IPS-20b (cell line): ENCODE results near the gene MYOG.

ENCODE experiments used
- H3K27ac ChIP-seq: one replicate; pipeline ENCODE4 v1.5.1; 2013; ENCODE audit warnings: low read length
- H3K27me3 ChIP-seq: 2 replicates; pipeline ENCODE4 v1.6.1; 2013; ENCODE audit warnings: mild to moderate bottlenecking, low read length, inconsistent platforms; ENCODE audit not compliant: insufficient read depth
- H3K36me3 ChIP-seq: 2 replicates; pipeline ENCODE4 v1.6.1; 2013; ENCODE audit warnings: low read depth, mild to moderate bottlenecking, inconsistent platforms, low read length, moderate library complexity; ENCODE audit not compliant: insufficient read depth
- H3K4me1 ChIP-seq: 2 replicates; pipeline ENCODE4 v1.6.1; 2013; ENCODE audit warnings: mild to moderate bottlenecking, control low read depth, inconsistent platforms, low read length, moderate library complexity; ENCODE audit not compliant: insufficient read depth
- H3K4me3 ChIP-seq: 2 replicates; pipeline ENCODE4 v1.5.1; 2013; ENCODE audit warnings: mild to moderate bottlenecking, low read length, inconsistent platforms
- H3K9ac ChIP-seq: 2 replicates; pipeline ENCODE4 v1.6.1; 2013; ENCODE audit warnings: low read depth, mild to moderate bottlenecking, inconsistent platforms, low read length, moderate library complexity
- H3K9me3 ChIP-seq: 2 replicates; pipeline ENCODE4 v1.6.1; 2013; ENCODE audit warnings: mild to moderate bottlenecking, low read depth, low read length, inconsistent platforms; ENCODE audit not compliant: insufficient read depth

MYOG gene

GRCh38 chr1:203085528-203086406 lies at the start of gene MYOG:
Gene MYOG (minus strand): TSS chr1:203086012. CDS start chr1:203085961, 51 bp downstream.
- Histone ChIP-seq H3K9ac (no peak within 1 kb of the TSS; the same call in 1 of the 2 replicates), H3K27ac (no peak within 1 kb of the TSS), H3K4me3 (no peak within 1 kb of the TSS), H3K27me3 (no peaks in the 10 kb centered on the region), H3K9me3 (no peaks in the 10 kb centered on the region), H3K36me3 (no peaks in the 10 kb centered on the region), H3K4me1 (peaks cover 13% of the 10 kb centered on the region; the same call in 1 of the 2 replicates)

GRCh38 chr1:203133970-203134725 lies 48.3 kb upstream of the MYOG start:
- H3K9ac ChIP-seq: no peak overlapping the region
- H3K27ac ChIP-seq: no peak overlapping the region
- no peaks in the 10 kb centered on the region for H3K9me3 ChIP-seq
- H3K4me3 ChIP-seq: no peak overlapping the region
- H3K4me1 ChIP-seq: no peaks in the 10 kb centered on the region
- H3K36me3 ChIP-seq: no peaks in the 10 kb centered on the region
- peaks cover 11% of the 10 kb centered on the region for H3K27me3 ChIP-seq

GRCh38 chr1:203131548-203132200 lies 45.9 kb upstream of the MYOG start:
- Histone ChIP-seq H3K4me1 (peaks cover 7% of the 10 kb centered on the region; the same call in 1 of the 2 replicates), H3K9me3 (no peaks in the 10 kb centered on the region), H3K27me3 (peaks cover 36% of the 10 kb centered on the region)

GRCh38 chr1:203130358-203130985 lies 44.7 kb upstream of the MYOG start:
- H3K27ac ChIP-seq: no peak overlapping the region
- no peaks in the 10 kb centered on the region for H3K36me3 ChIP-seq
- H3K9me3 ChIP-seq: no peaks in the 10 kb centered on the region
- peaks cover 9% of the 10 kb centered on the region; the same call in 1 of the 2 replicates for H3K4me1 ChIP-seq
- peaks cover 46% of the 10 kb centered on the region for H3K27me3 ChIP-seq
- H3K4me3 ChIP-seq: no peak overlapping the region
- H3K9ac ChIP-seq: no peak overlapping the region

More at GRCh38 chr1:203131548-203132200, 45.9 kb upstream of the MYOG start:
- Histone ChIP-seq H3K9ac (no peak overlapping the region), H3K36me3 (no peaks in the 10 kb centered on the region), H3K4me3 (no peak overlapping the region), H3K27ac (no peak overlapping the region)

- Histone ChIP-seq H3K9ac (no peak overlapping the region), H3K9me3 (no peaks in the 10 kb centered on the region), H3K4me3 (no peak overlapping the region), H3K27ac (no peak overlapping the region), H3K4me1 (peaks cover 9% of the 10 kb centered on the region; the same call in 1 of the 2 replicates), H3K36me3 (no peaks in the 10 kb centered on the region), H3K27me3 (peaks cover 47% of the 10 kb centered on the region)
These were observed 43.9 kb upstream of the MYOG start for GRCh38 chr1:203129501-203130231.

- H3K9ac ChIP-seq: peak overlapping the region; percentile 63; the same call in 1 of the 2 replicates
- H3K27ac ChIP-seq: no peak overlapping the region
- H3K36me3 ChIP-seq: no peaks in the 10 kb centered on the region
- peaks cover 9% of the 10 kb centered on the region; the same call in 1 of the 2 replicates for H3K4me1 ChIP-seq
- no peaks in the 10 kb centered on the region for H3K9me3 ChIP-seq
- H3K4me3 ChIP-seq: peak overlapping the region; percentile 83; the same call in 1 of the 2 replicates
- peaks cover 50% of the 10 kb centered on the region for H3K27me3 ChIP-seq
These were observed 43.1 kb upstream of the MYOG start for GRCh38 chr1:203128716-203129500.

- Histone ChIP-seq H3K27ac (no peak overlapping the region), H3K4me1 (peaks cover 9% of the 10 kb centered on the region; the same call in 1 of the 2 replicates), H3K9ac (peak overlapping the region; percentile 63; the same call in 1 of the 2 replicates), H3K9me3 (no peaks in the 10 kb centered on the region), H3K27me3 (peaks cover 50% of the 10 kb centered on the region), H3K4me3 (peak overlapping the region; percentile 83), H3K36me3 (no peaks in the 10 kb centered on the region)
These were observed 42.6 kb upstream of the MYOG start for GRCh38 chr1:203128431-203128715.

GRCh38 chr1:203127666-203128430 lies 42.0 kb upstream of the MYOG start, which contains the start of gene ADORA1:
Gene ADORA1 (plus strand): TSS chr1:203127726. CDS start chr1:203128842, 1,116 bp downstream.
- H3K27ac ChIP-seq: no peak within 1 kb of the TSS
- peaks cover 9% of the 10 kb centered on the region; the same call in 1 of the 2 replicates for H3K4me1 ChIP-seq
- peaks cover 50% of the 10 kb centered on the region for H3K27me3 ChIP-seq
- peak within 1 kb of the TSS; percentile 63; the same call in 1 of the 2 replicates for H3K9ac ChIP-seq
- H3K4me3 ChIP-seq: peak within 1 kb of the TSS; percentile 83
- H3K36me3 ChIP-seq: no peaks in the 10 kb centered on the region
- no peaks in the 10 kb centered on the region for H3K9me3 ChIP-seq

GRCh38 chr1:203126866-203127665 lies 41.3 kb upstream of the MYOG start:
- peak overlapping the region; percentile 83 for H3K4me3 ChIP-seq
- peaks cover 50% of the 10 kb centered on the region for H3K27me3 ChIP-seq
- peak overlapping the region; percentile 48; the same call in 1 of the 2 replicates for H3K9ac ChIP-seq
- no peaks in the 10 kb centered on the region for H3K36me3 ChIP-seq
- no peaks in the 10 kb centered on the region for H3K9me3 ChIP-seq
- H3K27ac ChIP-seq: no peak overlapping the region
- peaks cover 9% of the 10 kb centered on the region; the same call in 1 of the 2 replicates for H3K4me1 ChIP-seq
